GM20431 (cell line): ENCODE results near the gene PEX5L.

Experiments
- in situ Hi-C: fragments of 300-500 bp; cut with MseI, MboI; formaldehyde crosslinking; loops from one replicate; pipeline ENCODE4 v1.15.0; 2020; ENCODE audit warnings: low sequenced_read_pairs; ENCODE audit not compliant: unreplicated experiment

The PEX5L gene

DNA sequence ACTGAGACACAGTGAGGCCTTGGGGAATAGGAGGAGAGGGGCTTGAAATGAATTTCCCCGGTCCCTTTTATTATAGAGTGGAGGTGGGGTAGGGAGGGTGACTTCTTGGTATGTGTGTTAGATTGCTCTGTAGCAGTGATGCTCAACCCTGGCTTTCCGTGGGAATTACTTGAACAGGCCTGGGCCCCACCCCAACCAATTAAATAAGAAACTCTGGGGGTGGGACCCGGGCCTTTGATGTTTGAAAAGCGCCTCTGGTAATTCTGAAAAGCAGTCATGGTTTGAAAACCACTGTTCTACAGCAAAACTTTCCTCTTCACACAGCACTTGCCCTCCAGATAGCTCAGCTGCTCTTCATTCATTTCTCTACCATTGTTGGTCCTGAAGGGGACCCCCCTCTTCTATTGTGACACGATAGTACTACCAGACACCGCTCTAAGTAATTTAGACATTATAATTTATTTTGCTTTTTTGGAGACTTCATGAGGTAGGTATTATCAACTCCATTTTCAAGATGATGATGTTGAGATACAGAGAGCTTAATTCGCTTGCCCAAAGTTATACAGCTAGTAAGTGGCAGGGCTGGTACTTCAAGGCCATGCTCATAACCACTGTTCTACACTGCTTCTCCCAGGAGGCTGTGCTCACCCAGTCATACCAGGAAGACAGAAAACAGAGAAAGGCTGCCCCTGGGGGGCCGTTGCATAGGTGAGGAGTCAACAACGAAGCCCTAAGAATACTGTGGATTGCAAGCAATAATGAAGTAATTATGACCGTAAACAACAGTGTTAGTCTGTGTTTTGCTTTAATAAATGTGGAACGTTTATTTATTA is 176.2 kb downstream of the PEX5L start:
- in situ Hi-C loops: no loop called here

DNA sequence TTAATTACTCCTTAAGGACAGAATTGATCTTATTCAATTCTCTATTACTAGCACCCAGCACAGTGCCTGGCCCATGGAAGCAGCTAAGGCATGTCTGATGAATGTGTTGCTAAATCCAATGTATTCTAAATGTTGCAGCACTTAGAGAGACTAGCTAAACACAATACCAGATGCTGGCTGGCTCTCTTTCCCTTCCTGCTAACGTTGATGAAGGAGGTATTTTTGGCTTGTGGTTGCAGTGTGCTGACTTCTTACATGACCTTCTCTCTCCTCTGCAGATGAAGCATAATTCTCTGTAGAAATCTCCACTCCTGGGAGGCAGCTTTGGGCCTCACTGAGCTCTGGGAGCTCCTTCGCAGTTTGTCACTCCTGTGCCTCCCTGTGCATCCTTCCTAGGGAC is 183.6 kb downstream of the PEX5L start:
- in situ Hi-C loops: no loop called here

DNA sequence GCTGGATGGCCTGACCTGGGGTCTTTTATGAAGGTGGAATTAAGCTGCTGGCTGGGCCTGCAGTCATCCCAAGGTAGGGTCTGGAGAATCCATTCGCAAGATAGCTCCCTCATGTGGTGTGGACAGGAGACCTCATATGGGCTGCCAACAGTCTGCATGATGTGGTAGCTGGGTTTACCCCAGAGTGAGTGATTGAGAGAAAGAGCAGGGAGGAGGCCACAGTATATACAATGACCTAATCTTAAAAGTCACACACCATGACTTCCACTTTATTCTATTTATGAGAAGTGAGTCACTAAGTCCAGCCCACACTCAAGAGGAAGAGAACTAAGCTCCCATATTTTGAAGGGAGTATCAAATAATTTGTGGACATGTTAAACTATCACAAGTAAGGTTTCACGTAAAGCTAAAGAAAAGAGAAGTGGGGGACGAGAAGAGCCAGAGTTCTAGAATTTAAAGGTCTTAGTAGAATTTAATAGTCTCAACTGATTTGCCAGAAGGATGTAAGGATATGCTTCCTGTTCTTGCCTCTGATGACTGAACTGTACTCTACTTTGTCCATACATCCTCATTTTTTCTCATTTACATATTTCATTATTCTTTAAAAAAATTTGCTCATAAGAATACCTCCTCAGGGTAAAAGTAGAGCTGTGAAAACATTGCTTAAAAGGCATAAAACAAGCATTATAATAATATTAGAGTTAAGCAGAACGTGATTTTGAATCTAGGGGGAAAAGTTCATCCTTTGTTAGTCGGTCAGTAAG is 184.4 kb downstream of the PEX5L start:
- in situ Hi-C loops: no loop called here

DNA sequence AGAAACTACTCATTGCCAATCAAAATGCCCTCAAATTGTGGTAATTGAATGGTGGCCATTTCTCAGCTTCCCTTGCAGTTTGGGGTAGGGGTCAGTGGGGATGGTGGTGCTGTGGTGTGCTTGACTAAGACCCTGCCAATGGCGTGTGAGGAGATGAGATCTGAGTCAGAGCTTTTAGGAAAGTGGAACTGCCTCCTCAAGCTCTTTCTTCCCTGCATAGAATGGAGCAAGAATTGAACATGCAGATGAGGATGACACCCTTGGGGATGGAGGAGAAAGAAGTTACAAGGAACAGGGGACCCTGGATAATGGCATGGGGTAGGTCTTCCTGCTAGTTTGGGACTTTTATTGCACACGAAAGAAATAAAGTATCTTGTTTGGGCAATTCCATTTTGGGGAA is 188.0 kb downstream of the PEX5L start:
- in situ Hi-C loops: no loop called here

DNA sequence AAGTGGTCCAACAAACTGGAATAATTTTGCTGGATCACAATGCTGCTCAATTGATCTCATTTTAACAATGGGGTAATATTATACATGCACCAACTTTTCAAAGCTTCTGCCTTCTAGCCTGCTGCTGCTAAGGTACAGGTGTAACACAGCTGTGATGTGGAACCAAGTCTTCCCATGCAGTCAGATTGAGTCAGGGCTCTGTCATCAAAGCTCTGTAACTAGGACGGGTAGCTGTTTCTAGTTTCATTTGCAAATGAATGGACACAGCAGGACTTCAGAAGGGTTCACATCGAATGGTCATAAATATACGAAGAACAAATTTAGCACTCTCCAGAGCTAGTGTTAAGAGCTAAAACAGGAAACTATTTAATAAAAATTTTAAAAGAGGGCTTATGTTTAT is 194.7 kb downstream of the PEX5L start:
- in situ Hi-C loops: no loop called here

DNA sequence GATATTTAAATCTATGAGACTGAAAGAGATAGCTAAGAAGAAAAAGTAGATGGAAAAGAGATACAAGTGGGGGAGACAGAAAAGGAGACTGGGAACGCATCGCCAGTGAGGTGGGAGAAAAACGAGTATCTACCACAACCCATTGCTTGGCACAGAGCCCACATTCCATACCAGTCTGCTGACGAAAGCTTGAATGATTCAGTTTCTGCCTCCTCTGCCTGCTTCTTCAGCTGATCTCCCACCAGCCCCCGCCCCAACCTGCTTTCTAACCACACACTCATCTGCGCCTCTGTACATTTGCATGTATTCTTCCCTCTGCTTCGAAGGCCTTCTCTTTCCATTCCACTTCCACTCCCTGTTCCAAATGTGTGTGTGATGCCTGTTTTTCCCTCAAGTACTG is 195.8 kb downstream of the PEX5L start:
- in situ Hi-C loops: no loop called here

DNA sequence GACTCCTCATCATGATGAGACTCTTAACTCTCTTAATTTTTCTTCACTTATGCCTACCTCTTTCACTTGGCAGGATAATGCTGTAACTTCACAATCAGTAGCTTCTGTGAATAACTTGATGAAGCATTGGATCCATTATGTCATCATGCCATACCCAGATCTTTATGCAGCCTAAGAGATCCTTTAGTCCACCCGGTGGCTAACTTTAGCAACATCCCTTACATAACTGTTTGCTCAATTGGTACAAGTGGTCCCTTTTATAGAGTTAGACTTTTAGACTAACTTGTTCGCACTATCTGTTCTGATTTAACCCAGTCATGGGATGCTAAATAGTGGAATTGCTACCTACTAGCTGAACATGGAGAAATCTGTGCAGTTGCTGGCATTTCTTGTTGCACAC is 199.4 kb downstream of the PEX5L start:
- in situ Hi-C loops: no loop called here

DNA sequence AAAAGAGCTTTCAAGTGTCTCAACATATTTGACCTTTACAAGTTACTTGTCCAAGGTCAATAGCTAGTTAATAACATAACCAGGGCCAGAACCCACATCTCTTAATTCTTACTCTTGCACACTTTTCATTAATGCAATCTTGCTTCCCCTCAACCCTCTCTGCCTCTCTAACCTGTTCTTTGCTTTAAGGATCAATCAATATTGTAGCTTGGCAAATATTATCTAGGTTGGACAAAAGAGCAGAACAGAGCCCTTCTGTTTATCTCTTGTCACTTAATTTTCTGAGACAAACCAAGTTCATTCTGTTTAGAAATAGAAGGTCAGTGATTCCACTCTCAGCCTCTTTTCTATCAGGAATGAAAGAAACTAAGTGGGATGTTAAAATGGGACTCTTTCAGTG is 203.4 kb downstream of the PEX5L start:
- in situ Hi-C loops: no loop called here

DNA sequence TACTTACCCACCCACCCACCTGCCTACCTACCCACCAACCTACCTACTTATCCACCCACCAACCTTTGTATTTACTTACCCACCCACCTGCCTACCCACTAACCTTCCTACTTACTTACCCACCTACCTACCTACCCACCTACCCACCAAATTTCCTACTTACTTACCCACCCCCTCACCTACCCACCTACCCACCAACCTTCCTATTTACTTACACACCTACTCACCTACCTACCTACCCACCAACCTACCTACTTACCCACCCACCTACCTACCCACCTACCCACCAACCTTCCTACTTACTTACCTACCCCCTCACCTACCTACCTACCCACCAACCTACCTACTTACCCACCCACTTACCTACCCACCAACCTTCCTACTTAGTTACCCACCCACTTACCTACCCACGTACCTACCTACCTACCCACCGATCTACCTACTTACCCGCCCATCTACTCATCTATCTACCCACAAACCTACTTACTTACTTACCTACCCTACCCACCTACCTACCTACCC is 204.3 kb downstream of the PEX5L start:
- in situ Hi-C loops: no loop called here

DNA sequence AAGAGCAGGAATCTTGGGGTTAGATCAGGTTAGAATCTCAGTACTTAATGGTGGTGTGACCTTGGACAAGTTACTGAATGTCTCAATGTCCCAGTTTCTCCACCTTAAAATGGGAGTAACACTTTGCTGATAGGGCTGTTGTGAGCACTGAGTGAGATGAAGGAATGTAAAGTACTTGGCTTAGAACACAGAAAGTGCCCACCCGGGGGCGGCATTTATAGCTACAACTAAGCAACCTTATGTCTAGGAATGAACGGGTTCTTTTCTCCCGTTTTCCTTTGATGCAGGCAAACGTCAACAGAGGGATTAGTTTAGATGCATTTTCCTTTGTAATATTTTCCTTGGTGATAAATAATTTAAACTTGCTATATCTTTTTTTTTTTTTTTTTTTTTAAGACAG is 207.3 kb downstream of the PEX5L start:
- in situ Hi-C loops: no loop called here

DNA sequence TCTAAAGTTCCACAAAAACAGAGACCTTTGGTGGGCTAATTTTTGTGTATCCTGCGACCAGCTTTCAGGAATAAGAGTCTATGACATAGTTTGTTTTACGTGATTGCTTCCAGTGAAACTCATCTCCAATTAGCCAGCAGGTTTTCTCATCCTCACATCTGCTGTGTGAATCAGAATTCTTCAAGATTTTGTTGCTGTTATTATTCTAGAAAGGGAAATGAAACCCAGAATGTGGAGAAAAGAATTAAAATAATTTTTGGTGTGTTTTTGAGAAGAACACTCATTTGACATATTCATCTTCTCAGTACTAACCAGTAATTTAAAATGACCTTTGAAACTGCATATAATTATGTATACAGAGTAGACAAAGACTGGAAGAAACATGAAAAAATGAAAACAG is 208.0 kb downstream of the PEX5L start:
- in situ Hi-C loops: no loop called here

DNA sequence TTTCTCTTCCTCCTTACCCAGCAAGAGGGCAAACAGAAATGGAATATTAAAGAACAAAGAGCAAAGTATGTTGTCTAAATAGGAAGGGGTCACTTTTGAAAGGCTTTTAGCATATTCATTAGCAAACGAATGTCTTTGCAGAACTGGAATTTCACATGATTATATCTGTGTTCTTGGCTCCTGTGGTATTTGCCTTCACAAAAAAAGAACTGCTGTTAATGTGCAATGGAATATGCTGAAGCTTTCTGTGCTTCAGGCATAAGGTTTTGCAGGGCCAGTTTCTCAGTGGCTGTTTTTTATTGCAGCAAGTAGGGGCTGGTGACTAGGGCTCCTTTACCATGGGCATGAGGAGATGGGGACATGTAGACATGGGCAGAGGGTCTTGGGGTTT is 210.5 kb downstream of the PEX5L start:
- in situ Hi-C loops: no loop called here

DNA sequence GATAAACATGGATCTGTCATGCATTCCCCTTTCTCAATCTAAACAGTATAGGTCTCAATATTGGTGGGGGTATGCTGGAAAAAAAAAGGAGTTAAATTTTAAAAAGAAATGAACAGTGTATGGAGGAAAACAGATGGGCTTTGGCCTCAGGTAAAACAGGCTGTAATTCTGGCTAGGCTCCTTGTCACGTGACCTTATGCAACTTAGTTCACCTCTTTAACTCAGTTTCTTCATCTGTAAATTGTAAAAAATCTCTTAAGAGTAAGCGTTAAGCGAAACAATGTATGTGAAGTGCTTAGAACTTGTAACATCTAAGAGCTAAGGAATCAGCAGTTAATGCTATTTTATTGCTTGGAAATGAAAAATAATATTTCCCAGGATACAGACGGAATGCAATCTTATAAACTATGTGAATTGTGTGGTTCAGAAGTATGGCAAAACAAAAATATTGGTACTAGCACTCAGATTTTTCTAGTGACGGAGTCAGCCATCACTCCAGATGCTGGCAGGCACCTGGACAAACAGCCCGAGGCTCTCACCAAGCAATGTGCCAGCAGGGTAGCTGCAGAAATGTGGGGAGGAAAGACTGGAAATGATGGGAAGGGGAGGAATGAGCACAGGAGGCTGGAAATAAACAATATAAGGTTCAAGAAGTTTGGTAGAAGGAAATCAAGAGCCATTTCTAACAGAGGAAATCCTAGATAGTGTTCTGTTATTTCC is 211.1 kb downstream of the PEX5L start:
- in situ Hi-C loops: no loop called here

DNA sequence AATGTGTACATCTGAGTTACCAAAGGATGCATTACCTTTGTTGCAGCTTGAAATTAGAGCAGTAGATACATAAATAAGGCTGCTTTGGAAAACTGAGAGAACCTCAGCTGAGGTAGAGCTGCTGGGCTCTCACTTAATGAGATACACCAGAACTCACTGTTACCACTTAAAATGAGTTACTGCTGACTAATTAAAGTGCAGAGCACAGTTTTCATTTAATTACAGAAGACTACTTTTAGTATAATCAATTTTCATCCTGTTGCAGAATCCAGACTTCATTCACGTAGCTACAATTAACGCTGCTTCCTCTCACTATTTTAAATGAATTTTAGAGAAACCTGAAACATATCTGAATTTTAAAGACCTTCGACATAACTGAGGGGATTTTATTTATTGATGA is 214.4 kb downstream of the PEX5L start:
- in situ Hi-C loops: no loop called here

DNA sequence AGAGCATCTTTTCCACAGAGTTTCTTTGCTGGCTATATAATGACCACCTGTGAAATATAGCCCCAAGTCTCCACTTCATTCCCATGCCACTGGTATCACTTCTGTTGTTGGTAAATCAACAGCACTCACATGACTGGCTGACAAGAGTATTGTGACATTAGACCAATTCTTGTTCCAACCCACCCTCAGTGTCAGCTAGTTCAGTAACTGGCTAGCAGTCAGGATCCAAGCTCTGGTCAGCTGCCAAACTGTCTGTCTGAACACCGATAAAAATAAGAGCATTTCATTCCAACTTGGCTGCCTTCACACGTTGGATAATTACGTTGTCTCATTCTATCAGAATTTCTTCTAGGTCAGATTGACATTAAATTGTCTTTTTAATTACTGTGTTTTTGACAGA is 217.4 kb downstream of the PEX5L start:
- in situ Hi-C loops: no loop called here

DNA sequence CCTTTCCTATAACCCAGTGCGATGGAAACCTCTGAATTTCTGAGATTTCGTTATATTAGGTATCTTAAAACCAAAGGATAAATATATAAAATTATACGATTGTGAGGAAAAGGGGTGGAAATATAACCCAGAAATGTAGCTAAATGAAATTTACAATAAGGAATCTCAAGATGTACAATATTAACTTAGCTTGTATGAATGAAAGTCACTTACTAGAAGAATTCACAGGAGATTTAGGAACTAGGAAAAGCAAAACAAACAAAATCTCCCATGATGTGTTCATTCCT is 224.7 kb downstream of the PEX5L start:
- in situ Hi-C loops: no loop called here

DNA sequence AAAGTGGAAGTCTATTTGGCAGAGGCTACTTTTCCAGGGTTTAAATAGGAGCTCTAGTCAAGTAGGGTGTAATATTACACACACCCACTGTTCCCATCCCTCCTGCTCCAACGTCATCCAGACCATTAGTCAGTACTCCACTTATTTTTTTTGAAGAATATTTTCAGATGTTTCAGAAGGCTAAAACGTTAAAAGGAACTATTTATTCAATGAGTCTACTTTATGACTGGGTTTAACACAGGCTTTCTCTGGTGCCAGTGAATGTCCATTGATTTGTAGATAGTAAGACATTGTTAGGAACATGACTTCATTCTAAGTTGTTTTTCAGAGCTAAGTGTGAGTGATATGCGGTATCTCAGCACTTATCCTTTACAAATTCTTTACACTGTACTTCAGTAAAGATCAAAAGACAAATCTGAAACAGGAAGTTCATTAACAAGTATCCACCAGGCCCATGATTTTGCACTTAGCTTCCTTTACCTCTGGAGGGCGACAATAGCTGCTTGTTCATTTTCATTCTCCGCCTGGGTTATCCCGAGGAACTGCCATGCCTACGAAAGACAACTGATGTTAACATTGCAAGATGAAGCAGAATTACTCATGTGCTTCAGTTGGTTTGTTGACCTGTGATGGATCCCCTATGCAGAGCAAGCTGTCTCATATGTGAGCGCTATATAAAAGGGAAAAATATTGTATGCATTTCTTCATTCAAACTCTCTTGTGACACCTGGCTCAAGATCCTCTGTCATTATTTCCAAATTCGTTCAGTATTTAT is 225.2 kb downstream of the PEX5L start:
- in situ Hi-C loops: no loop called here

DNA sequence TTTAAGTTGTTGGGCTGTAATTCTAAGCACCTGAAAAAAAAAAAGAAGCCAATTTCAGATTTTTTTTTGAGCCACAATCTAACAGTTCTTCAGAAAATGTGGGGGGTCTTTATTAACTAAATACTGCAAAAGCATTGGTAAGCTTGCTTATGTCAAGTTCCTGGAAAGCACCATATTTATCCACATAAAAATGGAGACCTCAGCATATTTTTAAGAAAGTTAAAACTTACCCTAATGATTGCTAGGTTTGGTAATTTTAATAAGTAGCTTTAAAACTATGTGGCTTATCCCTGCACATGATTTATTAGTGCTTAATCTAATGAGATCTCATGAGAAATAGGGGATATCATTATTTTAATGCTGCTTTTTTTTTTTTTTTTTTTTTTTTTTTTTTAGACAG is 227.1 kb downstream of the PEX5L start:
- in situ Hi-C loops: no loop called here

DNA sequence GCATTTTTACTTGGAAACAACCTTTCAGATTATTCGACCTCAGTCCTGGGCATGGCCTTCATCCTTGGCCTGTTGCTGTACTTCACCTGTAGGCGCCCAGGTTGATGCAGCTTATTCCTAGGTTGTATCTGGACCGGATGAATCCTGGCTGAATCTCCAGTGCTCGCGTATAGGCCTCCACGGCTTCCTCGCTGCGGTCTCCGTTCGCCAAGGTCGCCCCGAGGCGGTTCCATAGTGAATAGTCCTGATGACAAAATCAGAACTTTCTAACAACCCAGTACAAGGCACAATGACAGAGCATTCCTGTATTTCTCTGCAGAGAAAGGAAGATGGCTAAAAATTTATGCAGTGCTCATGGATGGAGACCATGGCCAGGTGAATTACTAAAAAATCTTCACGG is 229.1 kb downstream of the PEX5L start:
- in situ Hi-C loops: no loop called here

DNA sequence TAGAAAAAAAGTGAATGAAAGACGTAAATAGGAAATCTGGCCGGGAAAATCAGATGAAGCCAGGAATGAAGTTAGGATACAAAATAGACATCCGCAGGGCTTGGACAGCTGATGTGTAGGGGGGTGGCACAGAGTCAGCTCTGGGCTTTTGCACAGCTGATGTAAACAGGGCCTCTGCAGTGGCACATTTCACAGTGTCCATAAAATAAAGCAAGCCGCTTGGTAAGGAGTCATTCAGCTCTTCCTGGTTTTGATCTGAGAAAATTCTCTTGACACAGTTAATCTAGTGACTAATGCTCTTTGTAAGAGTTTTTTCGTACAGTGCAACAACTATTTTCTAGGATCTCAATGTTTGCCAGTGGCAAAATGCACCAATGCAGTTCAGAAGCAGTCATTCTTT is 230.6 kb downstream of the PEX5L start:
- in situ Hi-C loops: no loop called here
